Kasumi-1 (cell line): Measurements from ENCODE around the gene PTPN5.
"Not testable (repeated sequence)": the region's sequence is repeated elsewhere in the genome, so short reads cannot be mapped to it uniquely, and the experiment has no call there.

Experiments used
- DNase-seq, 2 experiments: peaks; one replicate each; lab custom pipeline; 2025; lab: John Stamatoyannopoulos, UW

Gene PTPN5

GRCh38 chr11:18682466-18682865 lies 109.1 kb downstream of the PTPN5 start:
- no peak for DNase-seq

GRCh38 chr11:18681949-18682348 lies 109.6 kb downstream of the PTPN5 start:
- DNase-seq = not testable (repeated sequence)
